Uterus (tissue), 4 donors: ENCODE data around the gene NME4. TPM values are rescaled to one million over a fixed set of nuclear protein-coding genes. Genes with fewer than 3 reads are reported as not detected.

Experiments used
- DNase-seq, 2 donors: peaks; one replicate each; pipeline ENCODE4 v3.0.0-alpha.2; 2019 to 2020
- H3K27ac ChIP-seq, 2 donors: fragments of 200-600 bp; sonication (generic); 1 replicate in 1 of 2; 2 replicates in 1 of 2; pipeline ENCODE4 v1.5.1; 2016 to 2018
- H3K27me3 ChIP-seq, 2 donors: fragments of 200-600 bp; sonication (generic); one replicate each; pipeline ENCODE4 v1.5.1; 2018 to 2019; ENCODE audit warnings: control low read depth in 1 of 2
- H3K36me3 ChIP-seq, 2 donors: fragments of 200-600 bp; sonication (generic); one replicate each; pipeline ENCODE4 v1.5.1; 2019; ENCODE audit warnings: control low read depth in 1 of 2
- H3K4me1 ChIP-seq, 2 donors: fragments of 200-600 bp; sonication (generic); one replicate each; pipeline ENCODE4 v1.5.1; 2018 to 2019; ENCODE audit warnings: control low read depth in 1 of 2
- H3K4me3 ChIP-seq, 2 donors: fragments of 200-600 bp; sonication (generic); 1 replicate in 1 of 2; 2 replicates in 1 of 2; pipeline ENCODE4 v1.5.1; 2018 to 2019; ENCODE audit warnings: mild to moderate bottlenecking in 1 of 2
- H3K9me3 ChIP-seq, 2 donors: fragments of 200-600 bp; sonication (generic); one replicate each; pipeline ENCODE4 v1.5.1; 2019; ENCODE audit warnings: control low read depth in 1 of 2
- POLR2A ChIP-seq, 2 donors: fragments of 450-650 bp; IDR thresholded peaks; one replicate each; pipeline ENCODE4 v1.6.1; 2016; ENCODE audit warnings: antibody characterized with exemption in 2 of 2, mild to moderate bottlenecking in 1 of 2, moderate library complexity in 1 of 2
- intact Hi-C: fragments of 100-400 bp; cut with DNase I; formaldehyde crosslinking; loops from one replicate; pipeline ENCODE4 v1.15.1; 2023; ENCODE audit warnings: low total_unique reads
- total RNA-seq, 4 donors: library from RNA; depleted of rRNA in 3 of 4; stranded (reverse); fragments of >200 nt in 3 of 4; gene quantifications; one replicate each; pipeline versions ENCODE4 v1.1.0 to v1.2.4, GENCODE V29; 2014 to 2023
- TF ChIP-seq, protein P1 (sequence below), 4 experiments: fragments of 200-600 bp in 2 of 4; fragments of 450-650 bp in 2 of 4; sonication (generic) in 2 of 4; IDR thresholded peaks; one replicate each; pipeline ENCODE4 v1.5.1; 2016 to 2019; ENCODE audit warnings: antibody characterized with exemption in 4 of 4, mild to moderate bottlenecking in 2 of 4, moderate library complexity in 1 of 4
- donor health status: DM: yes; HTN: yes; CAD: no.

NME4 gene
- total RNA-seq, 4 donors from 2014 or later, result 37.3 to 77.6 (median 62.2) TPM

DNA sequence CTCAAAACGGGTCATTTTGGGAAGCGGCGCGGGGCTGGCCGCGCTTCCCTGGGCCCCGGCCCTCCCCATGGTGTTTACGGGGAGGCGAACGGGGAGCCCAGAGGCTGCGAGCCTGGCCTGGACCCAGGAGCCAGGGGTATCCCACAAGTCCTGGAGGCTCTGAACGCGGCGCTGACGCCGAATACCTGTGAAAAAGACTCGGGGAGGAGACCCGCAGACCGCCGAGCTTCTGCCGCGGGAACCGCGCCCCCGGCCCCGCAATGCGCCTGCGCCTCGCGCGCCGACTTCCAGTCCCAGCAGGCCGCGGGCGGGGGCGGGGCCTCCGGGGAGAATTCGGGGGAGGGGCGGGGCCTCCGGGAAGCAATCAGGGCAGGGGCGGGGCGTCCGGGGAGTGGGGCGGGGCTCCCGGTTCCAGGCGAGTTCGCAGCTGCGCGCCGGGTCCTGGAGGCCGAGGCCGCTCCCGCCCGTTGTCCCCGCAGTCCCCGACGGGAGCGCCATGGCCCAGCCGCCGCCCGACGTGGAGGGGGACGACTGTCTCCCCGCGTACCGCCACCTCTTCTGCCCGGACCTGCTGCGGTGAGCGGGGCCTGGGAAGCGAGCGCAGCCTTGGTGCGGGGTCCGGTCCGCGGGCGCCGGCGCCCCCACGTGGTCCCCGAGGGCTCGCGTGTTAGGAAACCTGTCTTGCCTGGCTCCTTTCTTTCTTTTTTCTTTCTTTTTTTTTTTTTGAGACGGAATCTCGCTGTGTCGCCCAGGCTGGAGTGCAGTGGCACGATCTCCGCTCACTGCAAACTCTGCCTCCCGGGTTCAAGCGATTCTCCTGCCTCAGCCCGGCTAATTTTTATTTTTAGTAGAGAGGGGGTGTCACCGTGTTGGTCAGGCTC, 4.7 kb downstream of the NME4 start, which contains the start of gene DECR2:
DECR2 (plus strand) TSS at position 418 of the 881 bp plus-strand sequence; CDS start at position 497, 79 bp downstream.
- H3K4me3 ChIP-seq, result peak within 1 kb of the TSS; percentile 70 to 84
- H3K27ac ChIP-seq, result peak within 1 kb of the TSS; percentile 92
- intact Hi-C loops, result no loop called here
- H3K27me3 ChIP-seq, result no peaks in the 10 kb centered on the region
- no peaks in the 10 kb centered on the region for H3K36me3 ChIP-seq
- H3K4me1 ChIP-seq, result peaks cover 2% of the 10 kb centered on the region in 2 donors
- peak; percentile 96 for DNase-seq
- TF ChIP-seq, protein P1, sequence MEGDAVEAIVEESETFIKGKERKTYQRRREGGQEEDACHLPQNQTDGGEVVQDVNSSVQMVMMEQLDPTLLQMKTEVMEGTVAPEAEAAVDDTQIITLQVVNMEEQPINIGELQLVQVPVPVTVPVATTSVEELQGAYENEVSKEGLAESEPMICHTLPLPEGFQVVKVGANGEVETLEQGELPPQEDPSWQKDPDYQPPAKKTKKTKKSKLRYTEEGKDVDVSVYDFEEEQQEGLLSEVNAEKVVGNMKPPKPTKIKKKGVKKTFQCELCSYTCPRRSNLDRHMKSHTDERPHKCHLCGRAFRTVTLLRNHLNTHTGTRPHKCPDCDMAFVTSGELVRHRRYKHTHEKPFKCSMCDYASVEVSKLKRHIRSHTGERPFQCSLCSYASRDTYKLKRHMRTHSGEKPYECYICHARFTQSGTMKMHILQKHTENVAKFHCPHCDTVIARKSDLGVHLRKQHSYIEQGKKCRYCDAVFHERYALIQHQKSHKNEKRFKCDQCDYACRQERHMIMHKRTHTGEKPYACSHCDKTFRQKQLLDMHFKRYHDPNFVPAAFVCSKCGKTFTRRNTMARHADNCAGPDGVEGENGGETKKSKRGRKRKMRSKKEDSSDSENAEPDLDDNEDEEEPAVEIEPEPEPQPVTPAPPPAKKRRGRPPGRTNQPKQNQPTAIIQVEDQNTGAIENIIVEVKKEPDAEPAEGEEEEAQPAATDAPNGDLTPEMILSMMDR (IDR thresholded peaks at IDR 0.05), result peak; percentile 51 to 77 (median 69)
- peak; percentile 83 to 87 for TF ChIP-seq POLR2A (IDR thresholded peaks at IDR 0.05)
- no peaks in the 10 kb centered on the region for H3K9me3 ChIP-seq

- intact Hi-C loops, result no loop called here
- DNase-seq, result no peak
- Histone ChIP-seq H3K27ac (no peak overlapping the region), H3K27me3 (no peaks in the 10 kb centered on the region), H3K36me3 (no peaks in the 10 kb centered on the region), H3K9me3 (no peaks in the 10 kb centered on the region), H3K4me1 (peaks cover 0 to 2% of the 10 kb centered on the region in 2 donors), H3K4me3 (no peak overlapping the region)
- no peak for TF ChIP-seq POLR2A (IDR thresholded peaks at IDR 0.05)
- TF ChIP-seq, protein P1 (IDR thresholded peaks at IDR 0.05), result no peak
These were observed 8.0 kb downstream of the NME4 start for GRCh38 chr16:404971-405486.

- H3K4me1 ChIP-seq, result peaks cover 0 to under 1% of the 10 kb centered on the region in 2 donors
- no peak for DNase-seq
- TF ChIP-seq, protein P1 (IDR thresholded peaks at IDR 0.05), result no peak
- no peak for TF ChIP-seq POLR2A (IDR thresholded peaks at IDR 0.05)
- no peak overlapping the region for H3K4me3 ChIP-seq
- H3K27ac ChIP-seq, result no peak overlapping the region
- intact Hi-C loops, result no loop called here
- no peaks in the 10 kb centered on the region for H3K9me3 ChIP-seq
- H3K36me3 ChIP-seq, result no peaks in the 10 kb centered on the region
- no peaks in the 10 kb centered on the region for H3K27me3 ChIP-seq
These were observed 8.8 kb downstream of the NME4 start for GRCh38 chr16:405548-406506.

- Histone ChIP-seq H3K9me3 (no peaks in the 10 kb centered on the region), H3K36me3 (no peaks in the 10 kb centered on the region), H3K4me3 (no peak overlapping the region), H3K4me1 (no peaks in the 10 kb centered on the region), H3K27ac (no peak overlapping the region), H3K27me3 (no peaks in the 10 kb centered on the region)
- no peak for TF ChIP-seq POLR2A (IDR thresholded peaks at IDR 0.05)
- TF ChIP-seq, protein P1 (IDR thresholded peaks at IDR 0.05), result no peak
- DNase-seq, result no peak
- intact Hi-C loops, result no loop called here
These were observed 10.3 kb downstream of the NME4 start for GRCh38 chr16:407253-407652.
